Endothelial cell of umbilical vein (primary cell): Measurements from ENCODE around the gene EVI2B. TPM values are rescaled to one million over a fixed set of nuclear protein-coding genes. Genes with fewer than 3 reads are reported as not detected.

Experiments used
- BruUV-seq: library from RNA; stranded (reverse); fragments of 400-500 nt; replicated peaks from 2 replicates; lab custom pipeline; 2021; lab: Mats Ljungman, UMichigan
- CTCF ChIA-PET: fragments of 300-600, 350-600 bp; sonication (Branson Sonifier 250); formaldehyde crosslinking; loops from one replicate; lab custom pipeline; 2021; ENCODE audit warnings: antibody characterized with exemption, inconsistent platforms; lab: Charles Lee
- POLR2A ChIA-PET: fragments of 300-600, 350-600 bp; sonication (Branson Sonifier 250); formaldehyde crosslinking; loops from one replicate; lab custom pipeline; 2021; ENCODE audit warnings: antibody characterized with exemption, inconsistent platforms; lab: Charles Lee
- DNase-seq: peaks from one replicate; pipeline ENCODE4 v3.0.0-alpha.2; 2011; ENCODE audit warnings: low read depth, low spot score
- FAIRE-seq: peaks from 2 replicates; lab custom pipeline; 2011; peaks lifted over from hg19 to GRCh38; lab: Jason Lieb, UNC
- H2AFZ ChIP-seq: 2 replicates; pipeline ENCODE4 v1.6.0; 2012; ENCODE audit warnings: low read depth, low read length, control low read depth, inconsistent platforms
- H3K27ac ChIP-seq: 2 replicates; pipeline ENCODE4 v1.5.1; 2011; ENCODE audit warnings: low read depth, mild to moderate bottlenecking, control low read depth, low read length, moderate library complexity; ENCODE audit not compliant: insufficient read depth
- H3K27me3 ChIP-seq, 2 experiments: 2 replicates each; pipeline versions ENCODE4 v1.6.0 to v1.6.1; 2011; ENCODE audit warnings: low read length in 2 of 2, mixed read lengths in 1 of 2; ENCODE audit not compliant: control insufficient read depth in 2 of 2, insufficient read depth in 2 of 2
- H3K36me3 ChIP-seq, 2 experiments: 2 replicates in 1 of 2; 3 replicates in 1 of 2; pipeline ENCODE4 v1.5.1; 2011; ENCODE audit warnings: low read length in 2 of 2, mild to moderate bottlenecking in 1 of 2, moderate library complexity in 1 of 2; ENCODE audit not compliant: control insufficient read depth in 2 of 2, insufficient read depth in 2 of 2; ENCODE audit errors: extremely low read depth in 1 of 2
- H3K4me1 ChIP-seq: 3 replicates; pipeline ENCODE4 v1.5.1; 2011; ENCODE audit warnings: mild to moderate bottlenecking, low read length; ENCODE audit not compliant: control insufficient read depth, insufficient read depth; ENCODE audit errors: extremely low read depth
- H3K4me2 ChIP-seq: 2 replicates; pipeline ENCODE4 v1.6.1; 2011; ENCODE audit warnings: low read length, control low read depth, mixed read lengths; ENCODE audit not compliant: insufficient read depth
- H3K4me3 ChIP-seq, 3 experiments: fragments of 200-600 bp in 1 of 3; sonication (generic), shearing (Covaris generic) in 1 of 3; replicated peaks in 1 of 3; 2 replicates each; pipeline ENCODE4 v1.5.1; 2011 to 2016; ENCODE audit warnings: control low read depth in 3 of 3, low read length in 3 of 3, mild to moderate bottlenecking in 2 of 3, inconsistent platforms in 1 of 3, low read depth in 1 of 3, moderate library complexity in 1 of 3; ENCODE audit not compliant: insufficient read depth in 1 of 3
- H3K79me2 ChIP-seq: 2 replicates; pipeline ENCODE4 v1.6.0; 2012; ENCODE audit warnings: low read length, inconsistent platforms; ENCODE audit not compliant: control insufficient read depth, insufficient read depth
- H3K9ac ChIP-seq: replicated peaks from 2 replicates; pipeline ENCODE3; 2011; ENCODE audit warnings: low read length, control low read depth; ENCODE audit not compliant: insufficient read depth; ENCODE audit errors: extremely low read depth
- H3K9me1 ChIP-seq: replicated peaks from 3 replicates; pipeline ENCODE4 v1.6.0; 2011; ENCODE audit warnings: mild to moderate bottlenecking, low read length; ENCODE audit not compliant: control insufficient read depth, insufficient read depth; ENCODE audit errors: extremely low read depth
- H3K9me3 ChIP-seq: replicated peaks from 2 replicates; pipeline ENCODE4 v1.5.1; 2012; ENCODE audit warnings: low read length, inconsistent platforms; ENCODE audit not compliant: control insufficient read depth, insufficient read depth
- H4K20me1 ChIP-seq: replicated peaks from 2 replicates; pipeline ENCODE3; 2011; ENCODE audit warnings: mild to moderate bottlenecking, low read length; ENCODE audit not compliant: control insufficient read depth, insufficient read depth; ENCODE audit errors: extremely low read depth
- EZH2 ChIP-seq: IDR thresholded peaks from 2 replicates; pipeline ENCODE4 v1.6.1; 2012; ENCODE audit warnings: borderline replicate concordance, low read depth, mild to moderate bottlenecking, moderate library complexity, low read length, inconsistent platforms; ENCODE audit not compliant: severe bottlenecking
- FOS ChIP-seq: IDR thresholded peaks from 2 replicates; pipeline ENCODE4 v1.6.1; 2011; ENCODE audit warnings: mild to moderate bottlenecking, low read length, moderate library complexity, borderline replicate concordance; ENCODE audit not compliant: insufficient read depth
- GATA2 ChIP-seq: IDR thresholded peaks from 2 replicates; pipeline ENCODE4 v1.7.0; 2011; ENCODE audit warnings: low read depth, mild to moderate bottlenecking, moderate library complexity, mixed read lengths, low read length; ENCODE audit not compliant: insufficient read length, insufficient read depth
- JUN ChIP-seq: IDR thresholded peaks from 2 replicates; pipeline ENCODE4 v1.6.1; 2011; ENCODE audit warnings: borderline replicate concordance, low read depth; ENCODE audit not compliant: insufficient read length, insufficient read depth
- MYC ChIP-seq: IDR thresholded peaks from one replicate; pipeline ENCODE4 v1.6.1; 2011; ENCODE audit warnings: mild to moderate bottlenecking, low read depth, low read length
- POLR2A ChIP-seq: IDR thresholded peaks from 2 replicates; pipeline ENCODE4 v1.6.1; 2012; ENCODE audit warnings: low read depth, mild to moderate bottlenecking, control low read depth, low read length
- POLR2AphosphoS5 ChIP-seq: IDR thresholded peaks from 2 replicates; pipeline ENCODE4 v1.6.1; 2012; ENCODE audit warnings: low read depth, mild to moderate bottlenecking, control low read depth, low read length, moderate library complexity; ENCODE audit not compliant: insufficient read depth
- dilution Hi-C: fragments of 300-500 bp; cut with MboI; formaldehyde crosslinking; loops from one replicate; pipeline ENCODE4 v1.15.0; 2019; ENCODE audit warnings: low sequenced_read_pairs; ENCODE audit not compliant: extremely low pct_ligation_motif_present
- intact Hi-C: fragments of 100-400 bp; cut with micrococcal nuclease; formaldehyde crosslinking; loops from one replicate; pipeline ENCODE4 v1.10.0; 2022
- polyA plus RNA-seq, 4 experiments: library from polyadenylated mRNA; depleted of rRNA in 3 of 4; stranded (reverse) in 3 of 4; unstranded in 1 of 4; fragments of >200 nt; gene quantifications; 2 replicates each; pipeline versions ENCODE4 v1.2.1 to v1.2.3, GENCODE V29; 2011 to 2012; ENCODE audit warnings: missing spikeins in 1 of 4
- total RNA-seq: library from RNA; stranded (reverse); gene quantifications from 2 replicates; pipeline ENCODE4 v1.2.3, GENCODE V29; 2021
- TF ChIP-seq, protein P1 (sequence below), 2 donors: IDR thresholded peaks; 1 replicate in 1 of 2; 2 replicates in 1 of 2; pipeline ENCODE4 v1.5.1; 2011; ENCODE audit warnings: low read length in 2 of 2, mild to moderate bottlenecking in 2 of 2, moderate library complexity in 2 of 2, control low read depth in 1 of 2, inconsistent platforms in 1 of 2, low read depth in 1 of 2; ENCODE audit not compliant: insufficient read depth in 1 of 2; ENCODE audit errors: extremely low read depth in 1 of 2
- TF ChIP-seq, protein P2 (sequence below): IDR thresholded peaks from 2 replicates; pipeline ENCODE4 v1.6.1; 2011; ENCODE audit not compliant: insufficient read depth, insufficient read length

The EVI2B gene
- total and polyA plus RNA-seq, 2 donors (not counting 3 experiments of a cell fraction or from before 2014, with no cell fraction given) = 1.7 to 1.9 TPM

DNA sequence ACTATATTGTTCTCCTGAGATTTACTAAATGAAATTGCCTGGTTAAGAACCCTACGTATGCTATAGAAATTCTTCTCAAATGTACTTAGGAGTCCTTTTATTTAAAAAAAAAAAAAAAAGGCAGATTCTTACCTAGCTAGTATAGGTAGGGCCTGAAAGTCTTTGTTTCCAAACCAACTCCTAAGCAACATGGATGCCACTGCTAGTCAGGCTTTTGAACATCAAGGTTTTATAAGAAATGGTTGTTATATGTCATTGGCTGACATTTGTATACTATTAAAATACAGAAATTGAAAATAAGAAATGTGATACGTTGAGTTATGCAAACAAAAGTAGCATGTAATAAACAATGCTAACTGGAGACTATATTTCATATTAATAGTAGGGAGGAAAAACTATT is 6.4 kb upstream of the EVI2B start:
- Histone ChIP-seq H3K79me2 (no peaks in the 10 kb centered on the region), H3K9me1 (no peaks in the 10 kb centered on the region), H3K36me3 (no peaks in the 10 kb centered on the region), H4K20me1 (no peaks in the 10 kb centered on the region), H3K27me3 (no peaks in the 10 kb centered on the region), H3K27ac (no peak overlapping the region), H3K9me3 (no peaks in the 10 kb centered on the region), H3K9ac (no peak overlapping the region), H3K4me2 (no peak overlapping the region), H3K4me3 (no peak overlapping the region), H2AFZ (no peak overlapping the region), H3K4me1 (peaks cover 11% of the 10 kb centered on the region)
- intact Hi-C loops (no loop called here), dilution Hi-C loops (no loop called here)
- TF ChIP-seq POLR2A = no peak
- no peak for TF ChIP-seq GATA2
- no peak for TF ChIP-seq POLR2AphosphoS5
- TF ChIP-seq EZH2 = no peak
- TF ChIP-seq, protein P1, sequence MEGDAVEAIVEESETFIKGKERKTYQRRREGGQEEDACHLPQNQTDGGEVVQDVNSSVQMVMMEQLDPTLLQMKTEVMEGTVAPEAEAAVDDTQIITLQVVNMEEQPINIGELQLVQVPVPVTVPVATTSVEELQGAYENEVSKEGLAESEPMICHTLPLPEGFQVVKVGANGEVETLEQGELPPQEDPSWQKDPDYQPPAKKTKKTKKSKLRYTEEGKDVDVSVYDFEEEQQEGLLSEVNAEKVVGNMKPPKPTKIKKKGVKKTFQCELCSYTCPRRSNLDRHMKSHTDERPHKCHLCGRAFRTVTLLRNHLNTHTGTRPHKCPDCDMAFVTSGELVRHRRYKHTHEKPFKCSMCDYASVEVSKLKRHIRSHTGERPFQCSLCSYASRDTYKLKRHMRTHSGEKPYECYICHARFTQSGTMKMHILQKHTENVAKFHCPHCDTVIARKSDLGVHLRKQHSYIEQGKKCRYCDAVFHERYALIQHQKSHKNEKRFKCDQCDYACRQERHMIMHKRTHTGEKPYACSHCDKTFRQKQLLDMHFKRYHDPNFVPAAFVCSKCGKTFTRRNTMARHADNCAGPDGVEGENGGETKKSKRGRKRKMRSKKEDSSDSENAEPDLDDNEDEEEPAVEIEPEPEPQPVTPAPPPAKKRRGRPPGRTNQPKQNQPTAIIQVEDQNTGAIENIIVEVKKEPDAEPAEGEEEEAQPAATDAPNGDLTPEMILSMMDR (IDR thresholded peaks at IDR 0.05; ENCODE audit: extremely low read depth in 1 of 2, insufficient read depth in 1 of 2, low read depth in 1 of 2, low read length in 2 of 2) = no peak
- TF ChIP-seq MYC = no peak
- TF ChIP-seq FOS = no peak
- TF ChIP-seq, protein P2, sequence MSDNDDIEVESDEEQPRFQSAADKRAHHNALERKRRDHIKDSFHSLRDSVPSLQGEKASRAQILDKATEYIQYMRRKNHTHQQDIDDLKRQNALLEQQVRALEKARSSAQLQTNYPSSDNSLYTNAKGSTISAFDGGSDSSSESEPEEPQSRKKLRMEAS = no peak
- no peak for TF ChIP-seq JUN
- BruUV-seq = no TSS peak
- no peak for DNase-seq
- POLR2A ChIA-PET = no interaction called here
- CTCF ChIA-PET = interaction anchor here (1.4 kb wide), 1 partner anchor 51 kb away, joined by 3 read pairs; no protein-coding TSS in a partner anchor
- no peak for FAIRE-seq
